HG02623 (cell line): Measurements from ENCODE around the gene ABCC10.
"Not testable (repeated sequence)": the region's sequence is repeated elsewhere in the genome, so short reads cannot be mapped to it uniquely, and the experiment has no call there.

Source experiments
- ATAC-seq: cut with Tn5 transposase; IDR thresholded peaks from one replicate; pipeline ENCODE4 v1.9.1; 2021; ENCODE audit warnings: moderate library complexity; ENCODE audit not compliant: unreplicated experiment

ABCC10 gene

GRCh38 chr6:43427406-43428111, at the start of gene ABCC10:
TSS of gene ABCC10 (plus strand) at chr6:43427541. CDS start at chr6:43427979, 438 bp downstream.
- peak; percentile 84 for ATAC-seq

DNA sequence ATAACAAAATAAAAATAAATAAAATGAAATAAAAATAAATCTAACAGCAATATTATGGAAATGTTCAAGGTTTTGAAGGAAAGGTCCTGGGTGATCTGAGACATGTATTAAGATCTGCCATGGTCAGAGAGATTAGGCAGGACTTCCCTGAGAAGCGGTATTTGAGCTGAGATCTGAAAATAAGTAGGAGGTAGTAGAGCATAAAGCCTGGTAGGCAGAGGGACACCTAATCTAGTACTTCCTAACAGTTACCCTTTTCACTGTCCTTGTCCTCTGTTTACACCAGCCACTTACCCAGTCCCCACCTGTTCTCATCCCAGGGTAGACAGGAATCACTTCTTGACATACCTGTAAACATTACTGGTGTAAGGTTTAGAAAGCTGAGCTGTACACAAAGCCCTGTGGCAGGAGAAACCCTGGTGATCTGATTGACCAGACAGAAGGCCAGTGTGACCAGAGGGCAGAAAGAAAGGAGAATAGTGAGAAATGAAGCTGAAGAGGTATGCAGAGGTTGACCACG, 49.6 kb upstream of the ABCC10 start:
- ATAC-seq = no peak

DNA sequence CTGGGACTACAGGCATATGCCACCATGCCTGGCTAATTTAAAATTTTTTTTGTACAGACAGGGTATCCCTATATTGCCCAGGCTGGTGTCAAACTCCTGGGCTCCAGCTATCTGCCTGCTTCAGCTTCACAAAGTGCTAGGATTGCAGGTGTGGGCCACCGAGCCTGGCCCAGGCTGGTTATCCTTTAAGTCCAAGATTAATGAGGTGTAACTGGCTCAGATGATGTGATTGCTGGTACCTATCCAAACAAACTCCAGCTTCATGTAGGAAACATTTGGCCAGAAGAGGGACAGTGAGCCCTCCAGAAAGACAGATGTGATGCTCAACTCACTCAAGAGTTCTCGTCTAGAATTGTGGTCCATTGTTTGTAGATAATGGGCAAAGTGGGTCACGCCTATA, 48.7 kb upstream of the ABCC10 start:
- ATAC-seq = no peak

DNA sequence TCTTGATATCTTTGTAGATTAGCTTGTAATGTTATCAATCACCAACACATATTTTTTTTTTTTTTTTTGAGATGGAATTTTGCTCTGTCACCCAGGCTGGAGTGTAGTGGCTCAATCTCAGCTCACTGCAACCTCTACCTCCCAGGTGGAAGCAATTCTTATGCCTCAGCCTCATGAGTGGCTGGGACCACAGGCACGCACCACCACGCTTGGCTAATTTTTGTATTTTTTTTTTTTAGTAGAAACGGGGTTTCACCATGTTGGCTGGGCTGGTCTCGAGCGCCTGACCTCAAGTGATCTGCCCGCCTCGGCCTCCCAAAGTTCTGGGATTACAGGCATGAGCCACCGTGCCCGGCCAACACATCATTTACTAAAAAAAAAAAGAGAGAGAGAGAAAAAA, 46.5 kb upstream of the ABCC10 start:
- ATAC-seq = not testable (repeated sequence)

GRCh38 chr6:43383021-43383667, 44.2 kb upstream of the ABCC10 start:
- ATAC-seq = no peak

GRCh38 chr6:43386492-43386891, 40.8 kb upstream of the ABCC10 start:
- ATAC-seq = no peak

- no peak for ATAC-seq
These were observed 37.5 kb upstream of the ABCC10 start for GRCh38 chr6:43389730-43390295.

- ATAC-seq = not testable (repeated sequence)
These were observed 36.4 kb upstream of the ABCC10 start for GRCh38 chr6:43390753-43391439.

- no peak for ATAC-seq
These were observed 35.8 kb upstream of the ABCC10 start for GRCh38 chr6:43391440-43392031.

GRCh38 chr6:43393133-43393532, 34.2 kb upstream of the ABCC10 start:
- ATAC-seq = not testable (repeated sequence)

DNA sequence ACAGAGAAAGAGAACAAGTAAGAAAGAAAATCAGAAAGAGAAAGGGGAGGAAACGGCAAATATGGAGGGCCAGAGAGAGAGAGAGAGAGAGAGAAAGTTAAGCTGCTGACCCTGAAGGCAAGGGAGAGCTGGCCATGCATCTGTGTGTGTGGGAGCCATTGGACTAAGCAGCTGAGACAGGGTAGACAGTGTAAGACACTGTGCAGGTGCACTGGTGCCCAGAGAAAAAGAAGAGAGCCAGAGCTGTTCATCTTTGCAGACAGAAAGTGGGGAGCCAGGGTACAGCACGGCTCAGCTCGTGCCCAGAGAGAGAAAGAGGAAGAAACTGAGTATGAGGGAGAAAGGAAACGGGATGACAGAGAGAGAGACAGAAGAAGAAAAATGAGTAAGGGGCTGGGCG, 33.7 kb upstream of the ABCC10 start:
- ATAC-seq = no peak

DNA sequence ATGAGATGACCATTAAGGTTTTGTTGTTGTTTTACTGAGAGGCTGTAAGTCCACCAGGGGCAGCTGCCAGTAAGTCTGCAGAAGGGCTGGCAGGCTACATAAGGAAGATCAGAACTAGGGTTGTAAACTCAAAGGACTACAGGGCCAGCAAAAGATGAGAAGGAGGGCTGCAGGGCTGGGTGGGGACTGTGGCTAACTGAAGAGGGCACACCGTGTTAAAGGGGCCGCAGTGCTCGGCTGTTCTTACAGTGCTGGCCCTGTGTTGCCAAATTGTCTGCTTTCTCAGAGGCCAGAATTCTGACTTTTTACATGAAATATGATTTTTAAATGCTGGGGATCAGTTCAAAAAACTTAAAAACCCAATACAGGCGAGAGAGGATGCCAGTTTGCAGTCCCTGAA, 32.4 kb upstream of the ABCC10 start:
- ATAC-seq = no peak

DNA sequence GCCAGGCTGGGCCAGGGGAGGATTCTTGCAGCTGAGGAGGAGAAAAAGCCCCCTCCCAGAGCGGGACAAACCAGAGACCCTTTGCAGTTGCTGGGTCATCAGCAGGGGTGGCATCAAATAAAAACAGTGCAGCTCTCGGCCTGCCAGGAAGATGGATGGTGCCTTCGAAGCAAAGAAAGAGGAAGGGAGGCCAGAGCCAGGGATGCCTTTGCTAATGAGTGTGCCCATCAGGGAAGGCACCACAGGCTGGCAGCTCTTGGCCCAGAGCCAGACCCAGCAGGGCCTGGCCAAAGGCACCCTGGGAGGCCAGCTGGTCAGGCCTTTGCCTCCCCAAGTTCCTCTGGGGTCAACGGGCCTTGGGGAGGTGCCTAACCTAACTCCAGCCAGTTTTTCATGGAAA, 31.6 kb upstream of the ABCC10 start:
- ATAC-seq = no peak

DNA sequence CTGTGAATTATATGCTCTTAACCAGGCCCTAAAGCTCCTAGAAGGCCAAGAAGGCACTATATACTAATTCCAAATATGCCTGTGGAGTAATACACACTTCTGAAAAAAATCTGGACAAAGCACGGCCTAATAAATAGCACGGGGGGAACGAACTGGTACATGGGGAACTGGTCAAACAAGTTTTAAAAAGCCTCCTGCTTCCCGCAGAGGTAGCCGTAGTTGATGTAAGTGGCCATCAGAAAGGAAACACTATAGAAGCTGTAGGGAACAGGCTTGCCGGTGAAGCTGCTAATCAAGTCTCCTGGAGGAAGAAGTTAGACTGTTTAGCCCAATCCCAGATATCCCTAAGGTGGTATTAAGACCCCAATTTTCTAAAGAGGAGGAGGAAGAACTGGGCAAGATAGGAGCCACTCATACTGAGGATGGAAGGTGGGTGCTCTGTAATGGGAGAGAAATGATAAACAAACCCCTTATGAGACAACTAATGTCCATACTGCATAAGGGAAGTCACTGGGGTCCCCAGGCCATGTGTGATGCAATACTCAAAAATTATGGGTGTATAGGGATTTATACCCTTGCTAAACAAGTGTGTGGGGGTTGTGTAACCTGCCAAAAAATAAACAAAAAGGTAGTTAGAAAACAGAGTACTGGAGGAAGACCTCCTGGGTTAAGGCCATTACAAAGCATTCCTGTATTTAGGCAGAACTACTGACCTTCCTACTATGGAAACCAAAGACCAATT, 30.8 kb upstream of the ABCC10 start:
- no peak for ATAC-seq

DNA sequence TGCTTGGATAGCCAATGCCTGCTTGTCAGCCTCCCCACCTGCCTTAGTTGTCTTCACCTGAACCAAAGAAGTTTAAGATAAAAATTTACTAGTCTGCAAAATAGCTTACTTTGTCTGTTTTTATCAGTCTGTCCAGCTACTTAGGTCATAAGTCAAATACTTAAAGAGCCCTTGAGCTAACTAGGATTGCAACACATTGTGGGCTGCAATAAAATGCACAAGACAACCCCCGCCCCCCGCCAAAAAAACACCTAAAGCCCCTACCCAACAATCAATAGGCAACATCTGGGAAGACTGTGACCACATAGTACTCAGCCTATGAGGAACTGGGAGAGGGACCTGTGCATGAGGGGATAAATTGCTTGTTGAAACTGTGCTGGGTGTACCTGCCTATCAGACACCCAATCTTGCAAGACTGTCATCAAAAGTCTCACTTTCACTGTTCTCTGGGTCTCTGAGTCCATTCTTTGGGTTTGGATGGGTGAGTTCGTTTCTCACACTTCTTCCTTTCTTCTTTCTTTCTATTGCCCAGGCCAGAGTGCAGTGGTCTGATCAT, 27.3 kb upstream of the ABCC10 start:
- no peak for ATAC-seq

DNA sequence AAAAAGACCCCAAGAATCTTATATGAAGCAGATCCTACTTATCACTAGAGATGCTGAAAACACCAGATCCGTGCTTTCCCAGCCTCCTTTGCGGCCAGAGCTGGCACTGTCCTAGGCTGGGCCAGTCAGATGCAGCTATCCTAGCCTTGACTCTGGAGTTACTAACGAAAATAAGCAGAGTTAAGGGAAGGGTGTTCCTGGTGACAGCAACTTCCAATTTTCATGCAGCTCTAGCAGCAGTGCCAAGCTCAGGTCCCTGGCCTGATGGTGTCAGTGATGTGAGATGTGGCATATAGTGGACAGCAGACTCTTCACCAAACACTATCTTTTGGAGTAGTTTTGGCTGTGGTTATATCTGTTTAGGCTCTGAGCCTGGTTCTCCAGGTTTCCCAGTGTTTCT, 25.6 kb upstream of the ABCC10 start:
- ATAC-seq = no peak

GRCh38 chr6:43402820-43403219, 24.5 kb upstream of the ABCC10 start:
- ATAC-seq = no peak

DNA sequence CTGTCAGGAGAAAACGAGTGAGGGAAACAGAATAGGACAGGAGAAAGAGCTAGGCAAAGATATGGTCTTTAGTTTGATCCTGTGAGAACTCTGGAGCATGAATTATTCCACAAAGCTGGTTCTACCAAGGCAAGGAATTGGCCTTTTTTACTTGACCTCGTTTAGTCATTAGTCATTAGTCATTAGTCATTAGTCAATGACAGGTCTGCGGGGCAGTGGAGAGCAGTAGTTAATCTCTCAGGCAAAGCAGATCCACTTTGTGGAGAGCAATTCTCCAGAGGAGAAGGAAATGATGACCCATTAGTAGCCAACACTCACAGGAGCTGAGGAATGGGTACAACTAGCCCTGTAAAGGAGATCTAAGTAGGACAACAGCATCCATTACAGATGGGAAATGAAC, 22.0 kb upstream of the ABCC10 start:
- no peak for ATAC-seq

- ATAC-seq = no peak
These were observed 20.0 kb upstream of the ABCC10 start for GRCh38 chr6:43407296-43407695.

- ATAC-seq = no peak
These were observed 19.1 kb upstream of the ABCC10 start for GRCh38 chr6:43408259-43408658.
